Measurements from ENCODE around the gene PKNOX2. TPM values are rescaled to one million over a fixed set of nuclear protein-coding genes. Genes with fewer than 3 reads are reported as not detected.
A peak's percentile ranks its signal among the peaks of the same experiment; 100 is the strongest.

PKNOX2 gene
- polyA plus RNA-seq, 5 donors, result 12.7 to 19.9 (median 16.6) TPM

DNA sequence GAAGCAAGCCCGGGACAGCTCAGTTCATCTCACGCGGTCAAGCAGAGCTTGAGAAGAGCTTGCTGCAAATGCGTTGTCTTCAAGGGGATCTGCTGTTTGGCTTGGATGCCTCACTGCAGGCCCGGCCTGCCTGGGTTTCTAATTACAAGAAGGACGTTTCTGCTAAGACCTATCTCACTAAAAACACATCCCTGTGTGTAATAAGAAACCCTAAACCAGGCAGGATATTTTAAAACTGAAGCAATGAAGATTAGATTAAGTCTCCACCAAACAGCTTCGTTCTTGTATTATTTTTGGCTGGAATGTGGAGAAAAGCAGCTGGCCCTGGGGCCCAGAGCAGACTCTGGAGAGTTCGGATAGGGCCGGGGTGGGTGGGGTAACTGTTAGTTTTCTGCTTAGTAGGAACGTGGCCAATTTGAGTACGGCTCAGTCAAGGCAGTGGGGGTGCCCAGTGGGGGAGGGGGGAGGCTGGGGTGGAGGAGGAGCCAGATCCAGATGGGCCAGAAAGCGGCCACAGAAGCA, 6.0 kb downstream of the PKNOX2 start:
- DNase-seq, result peak; percentile 77 to 82

DNA sequence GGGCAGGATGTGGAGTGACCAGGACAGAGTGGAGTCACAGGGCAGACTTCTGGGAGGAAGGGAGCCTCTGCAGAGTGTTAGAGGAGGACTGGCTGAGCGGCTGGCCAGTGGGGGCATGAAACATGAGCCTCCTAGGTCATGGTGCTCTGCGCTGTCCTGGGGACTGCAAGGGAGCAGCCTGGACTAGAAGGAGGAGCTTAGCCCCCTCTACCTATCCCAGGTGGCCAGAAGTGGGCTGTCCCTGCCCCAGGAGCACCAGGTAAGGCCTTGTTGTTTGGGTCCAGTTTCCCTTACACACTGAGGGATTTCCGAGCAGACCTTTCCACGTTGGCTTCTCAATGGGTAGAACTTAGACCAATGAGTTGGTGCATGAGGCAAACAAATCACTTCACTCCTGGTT, 7.4 kb downstream of the PKNOX2 start:
- DNase-seq, result no peak

DNA sequence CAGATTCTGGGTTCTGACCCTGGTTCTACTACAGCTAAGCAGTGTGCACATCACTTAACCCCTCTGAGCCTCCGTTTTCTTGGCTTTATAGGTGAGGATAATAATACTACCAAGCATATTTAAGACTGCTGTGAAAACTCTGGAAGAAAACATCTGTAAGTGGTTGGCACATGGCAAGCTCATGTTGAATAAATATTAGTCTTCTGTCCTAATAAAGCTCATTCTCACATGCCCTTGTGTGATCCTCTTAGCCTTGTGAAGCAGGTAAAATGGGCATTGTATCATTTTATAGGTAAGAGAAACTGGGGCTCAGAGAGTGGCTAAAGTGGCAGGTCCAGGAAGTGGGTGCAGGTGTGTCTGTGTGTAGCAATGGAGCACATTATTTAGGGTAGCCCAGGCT, 8.5 kb downstream of the PKNOX2 start:
- no peak for DNase-seq

DNA sequence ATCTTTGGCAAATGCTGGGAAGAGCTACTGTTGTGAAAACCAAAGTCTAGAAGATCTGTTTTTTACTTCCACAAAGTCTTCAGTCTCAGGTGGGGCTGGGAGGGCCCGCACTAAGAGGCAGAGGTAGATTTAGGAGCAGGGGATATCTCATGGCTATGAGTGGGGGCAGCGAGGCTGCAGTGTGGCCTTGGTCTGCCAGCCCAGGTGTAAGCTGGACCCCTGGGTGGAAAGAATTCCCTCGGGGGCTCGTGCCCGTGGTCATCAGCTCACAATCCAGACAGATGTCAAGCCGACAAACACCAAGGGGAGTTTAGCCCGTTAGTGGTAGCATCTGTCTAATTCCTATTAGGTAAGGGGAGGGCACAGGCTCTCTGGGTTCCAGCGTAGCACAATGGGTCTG, 9.0 kb downstream of the PKNOX2 start:
- DNase-seq, result no peak

DNA sequence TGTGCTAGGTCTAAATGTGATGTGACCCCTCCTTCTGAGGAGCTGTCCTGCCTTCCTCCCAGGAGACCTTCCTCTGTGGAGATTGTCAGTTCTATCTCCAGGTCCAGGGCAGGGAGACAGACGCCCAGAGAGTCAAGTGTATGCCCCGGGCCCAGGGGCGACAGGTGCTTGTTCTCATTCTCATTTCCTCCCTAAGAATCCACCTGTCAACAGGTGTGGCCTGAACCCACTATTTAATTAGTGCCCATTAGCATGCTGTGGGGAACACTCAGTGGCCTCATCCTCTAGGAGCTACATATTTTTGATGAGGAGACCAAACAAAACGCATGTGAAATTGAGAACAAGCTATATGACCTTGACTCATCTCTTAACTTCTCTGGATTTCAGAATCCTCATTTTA, 9.5 kb downstream of the PKNOX2 start:
- DNase-seq, result no peak

DNA sequence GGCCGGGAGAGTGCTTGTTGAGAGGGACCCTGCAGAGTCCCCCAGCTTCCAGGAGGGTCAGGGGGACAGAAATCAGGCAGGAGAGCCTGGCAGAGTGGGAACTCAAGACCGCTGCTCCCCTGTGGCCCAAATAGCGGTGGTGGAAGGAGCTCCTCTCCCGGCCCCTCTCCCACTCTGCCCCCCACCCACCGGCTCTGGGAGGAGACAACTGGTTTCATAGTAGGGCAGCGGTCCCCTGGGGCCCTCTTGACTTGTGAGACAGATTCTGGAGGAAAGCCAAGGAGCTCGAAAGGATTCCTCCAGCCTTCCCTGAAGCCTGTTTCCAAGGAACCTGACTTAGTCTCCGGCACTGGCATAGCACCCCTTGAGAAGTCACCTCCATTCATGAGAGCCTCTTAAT, 10.1 kb downstream of the PKNOX2 start:
- DNase-seq, result no peak

DNA sequence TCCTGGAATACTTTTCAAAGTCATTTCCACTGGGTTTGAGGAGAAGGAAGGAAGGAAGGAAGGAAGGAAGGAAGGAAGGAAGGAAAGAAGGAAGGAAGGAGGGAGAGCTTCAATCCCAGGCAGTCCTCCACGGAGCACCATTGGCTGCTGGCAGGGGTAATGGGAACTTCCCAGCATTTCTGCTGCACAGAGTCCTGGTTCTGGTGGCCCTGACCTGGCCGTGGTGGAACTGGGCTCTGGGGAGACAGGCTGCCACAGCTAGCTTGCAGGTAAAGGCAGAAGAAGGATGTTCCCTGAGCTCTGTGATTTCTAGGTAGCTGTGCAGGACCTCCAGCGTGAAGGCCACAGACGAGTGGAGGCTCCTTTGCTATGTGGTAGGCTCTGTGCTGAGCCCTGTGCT, 10.6 kb downstream of the PKNOX2 start:
- no peak for DNase-seq

DNA sequence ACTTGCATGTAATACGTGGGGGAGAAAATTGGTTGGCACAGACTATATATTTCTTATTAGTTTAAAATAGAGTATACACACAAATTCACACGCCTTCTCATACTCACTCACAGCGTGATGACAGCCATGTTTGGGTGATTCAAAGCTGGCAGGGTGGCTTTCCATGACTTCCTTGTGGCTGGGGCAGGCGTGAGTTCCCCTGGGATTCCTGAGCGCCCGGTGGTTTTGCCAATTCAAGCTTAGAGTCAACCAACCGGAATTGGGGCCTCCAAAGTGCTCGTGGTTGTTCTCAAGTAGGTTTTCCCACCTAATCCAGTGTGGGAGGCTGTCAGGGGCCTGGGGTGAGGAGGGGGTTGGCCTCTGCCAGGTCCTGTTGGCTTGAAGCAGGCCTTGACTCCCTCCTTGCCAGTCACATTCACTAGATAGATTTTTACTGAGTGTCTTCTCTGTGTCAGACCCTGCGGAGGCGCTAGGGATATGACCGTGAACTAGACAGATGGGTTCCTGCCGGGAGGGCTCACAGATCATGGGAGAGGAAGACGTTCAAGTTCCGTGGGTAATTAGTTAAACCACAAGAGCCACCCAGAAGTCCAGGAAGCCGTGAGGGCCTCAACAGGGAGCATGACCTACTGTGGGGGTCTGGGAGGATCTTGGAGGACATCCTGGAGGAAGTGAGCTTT, 11.5 kb downstream of the PKNOX2 start:
- no peak for DNase-seq

DNA sequence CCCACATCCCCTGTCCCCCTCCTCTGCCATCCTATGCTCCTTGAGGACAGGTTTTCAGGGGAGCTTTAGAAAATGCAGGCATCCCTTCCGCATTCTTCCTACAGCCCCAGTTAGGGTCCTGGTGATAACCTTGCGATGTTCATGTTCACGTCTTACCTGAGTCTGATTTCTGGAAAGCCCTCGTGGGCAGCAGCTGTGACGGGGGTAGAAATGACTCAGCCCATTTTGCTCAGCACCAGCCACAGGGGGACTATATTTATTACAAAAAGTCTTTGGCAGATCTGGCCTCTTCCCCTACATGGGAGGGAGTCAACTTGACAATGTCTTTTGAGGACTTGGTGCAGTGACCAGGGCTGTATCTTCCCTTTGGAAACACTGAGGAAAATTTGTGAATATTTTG, 12.3 kb downstream of the PKNOX2 start:
- no peak for DNase-seq

DNA sequence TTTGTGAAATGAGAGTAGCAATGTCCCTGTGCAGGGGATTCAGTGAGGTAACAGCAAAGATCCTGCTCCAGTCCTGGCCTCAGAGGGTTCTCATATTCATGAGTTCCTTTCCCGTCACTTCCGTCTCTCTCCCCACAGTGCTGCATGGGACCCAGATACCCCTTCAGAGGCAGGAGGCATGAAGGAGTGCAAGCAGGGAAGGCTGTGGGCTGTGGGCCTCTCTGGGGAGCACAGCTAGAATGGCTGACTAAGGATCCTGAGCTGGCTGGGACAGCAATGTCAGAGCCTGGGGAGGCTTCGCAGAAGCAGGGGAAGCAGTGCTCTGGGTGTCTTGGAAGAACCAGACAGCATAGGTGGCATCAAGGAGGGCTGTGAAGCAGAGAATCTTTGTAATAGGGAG, 13.0 kb downstream of the PKNOX2 start:
- DNase-seq, result no peak

DNA sequence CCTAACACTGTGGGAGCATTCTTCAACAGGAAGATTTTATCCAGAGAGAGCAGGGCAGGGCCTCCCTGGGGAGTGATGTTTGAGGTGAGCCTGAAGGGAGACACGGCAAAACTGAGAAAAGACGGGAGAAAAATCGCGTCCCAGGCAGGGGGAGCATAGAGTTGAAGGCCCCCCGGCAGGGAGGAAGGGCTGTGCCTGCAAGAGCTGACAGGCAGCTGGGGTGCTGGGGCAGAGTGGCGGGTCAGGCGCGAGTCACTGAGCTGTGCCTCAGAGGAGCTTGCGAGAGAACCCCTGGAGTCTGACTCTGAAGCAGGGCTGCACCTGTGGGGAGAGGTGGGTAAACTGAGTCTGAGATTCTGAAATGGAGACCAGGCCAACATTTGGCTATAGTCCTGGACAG, 14.8 kb downstream of the PKNOX2 start:
- DNase-seq, result no peak

DNA sequence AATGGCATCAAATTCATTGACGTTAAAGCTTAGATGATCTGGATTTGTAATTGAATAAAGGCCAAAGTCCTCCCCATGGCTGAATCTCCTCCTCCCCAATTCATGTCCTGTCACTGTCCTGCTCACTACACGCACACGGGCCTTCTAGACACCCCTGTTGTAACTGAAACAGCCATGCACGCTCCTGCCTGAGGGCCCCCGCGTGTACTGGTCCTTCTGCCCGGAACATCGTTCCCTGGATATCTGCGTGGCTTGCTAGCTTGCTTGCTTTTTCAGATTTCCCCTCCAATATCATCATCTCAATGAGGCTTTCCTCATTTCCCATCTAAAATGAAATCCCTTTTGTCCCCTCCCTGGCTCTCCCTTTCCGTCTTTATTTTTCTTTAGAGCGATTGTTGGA, 15.3 kb downstream of the PKNOX2 start:
- DNase-seq, result no peak

DNA sequence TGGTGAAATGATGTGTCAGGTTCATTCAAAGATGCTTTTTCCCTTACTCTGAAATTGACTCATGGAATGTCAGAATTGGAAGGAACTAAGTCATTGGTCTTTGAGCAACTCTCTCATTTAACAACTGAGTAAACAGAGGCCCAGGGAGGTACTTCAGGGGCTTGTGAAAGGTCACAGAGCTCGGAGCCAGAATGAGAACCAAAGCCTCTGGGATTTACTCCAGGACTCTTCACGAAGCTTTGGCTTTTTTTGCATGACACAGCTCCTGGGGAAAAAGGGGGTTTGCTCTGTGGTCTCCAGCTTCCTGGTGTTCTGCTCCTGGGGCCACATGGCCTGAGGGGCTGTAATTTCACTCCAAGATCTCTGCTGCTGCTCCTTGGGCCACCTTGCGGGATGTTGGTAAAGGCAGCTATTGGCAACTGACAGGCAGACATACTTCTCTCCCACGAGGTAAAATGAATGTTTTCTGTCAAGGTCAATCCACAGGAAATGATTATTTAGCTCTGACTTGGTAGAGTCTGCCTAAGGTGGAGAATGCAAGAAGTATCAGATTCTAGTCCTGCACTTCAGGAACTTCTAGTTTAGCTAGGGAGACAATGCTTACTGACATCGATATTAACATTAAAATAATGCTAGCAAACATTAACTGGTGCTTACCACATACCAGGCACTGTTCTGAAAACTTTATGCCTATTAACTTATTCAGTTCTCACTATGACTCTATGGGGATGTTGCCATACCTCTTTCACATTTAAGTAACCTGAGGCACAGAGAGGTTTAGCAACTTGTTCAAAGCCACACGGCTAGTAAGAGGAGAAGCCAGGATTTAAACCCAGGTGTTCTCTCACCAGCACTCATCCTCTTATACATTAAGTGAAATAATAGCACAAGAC, 16.1 kb downstream of the PKNOX2 start:
- DNase-seq, result no peak

DNA sequence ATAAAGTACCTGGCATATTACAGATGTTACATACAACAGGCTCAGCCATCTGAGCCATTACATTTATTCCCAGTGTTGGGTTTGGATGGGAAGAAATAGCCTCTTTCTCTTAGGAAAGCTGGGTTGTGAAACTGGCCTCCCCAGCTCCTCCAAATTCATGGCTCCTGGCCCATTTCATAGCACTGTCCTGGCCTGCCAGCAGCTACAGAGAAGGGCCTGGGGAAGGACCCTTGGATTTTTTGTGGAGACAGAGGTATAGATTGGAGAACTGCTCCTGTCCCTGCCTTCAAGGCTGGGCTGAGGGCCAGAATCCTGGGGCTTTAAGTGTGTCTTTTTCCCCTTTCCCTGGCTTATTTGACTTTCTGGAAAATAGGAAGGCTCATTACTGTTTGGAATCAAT, 18.0 kb downstream of the PKNOX2 start:
- no peak for DNase-seq

DNA sequence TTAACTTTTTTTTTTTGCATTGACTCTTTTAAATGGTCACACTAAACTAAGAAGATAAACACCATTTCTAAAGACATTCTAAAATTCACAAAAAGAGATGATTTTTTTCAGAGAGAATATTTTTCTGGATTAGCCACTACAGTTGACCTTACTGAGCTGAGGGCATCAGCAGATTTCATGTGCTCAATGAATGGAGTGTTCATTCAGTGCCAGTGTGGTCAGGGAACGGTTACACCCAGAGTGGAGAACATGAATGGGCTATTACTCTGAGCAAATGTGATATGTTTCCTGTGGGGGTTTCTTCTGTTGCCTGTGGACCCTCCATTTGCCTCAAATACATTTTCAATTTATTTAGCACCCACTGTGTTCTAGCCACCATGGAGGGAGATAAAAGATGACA, 19.1 kb downstream of the PKNOX2 start:
- DNase-seq, result no peak

DNA sequence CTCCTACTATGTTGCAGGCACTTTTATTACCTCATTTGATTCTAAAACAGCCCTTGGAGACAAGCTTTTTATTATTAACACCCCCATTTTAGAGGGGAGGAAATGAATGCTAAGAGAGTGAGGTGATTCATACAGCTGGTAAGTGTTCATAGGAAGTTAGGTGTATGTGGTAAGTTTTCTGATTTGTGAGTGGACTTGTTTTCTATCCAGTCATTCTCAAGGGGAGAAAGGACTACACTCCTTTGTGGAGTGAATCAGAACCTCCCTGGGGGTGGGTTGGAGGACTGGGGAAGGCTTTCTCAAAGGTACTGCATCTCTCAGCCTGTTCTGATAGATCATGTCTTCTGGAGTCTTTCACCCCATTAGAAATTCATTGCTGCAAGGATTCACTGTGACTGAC, 23.5 kb downstream of the PKNOX2 start:
- no peak for DNase-seq

DNA sequence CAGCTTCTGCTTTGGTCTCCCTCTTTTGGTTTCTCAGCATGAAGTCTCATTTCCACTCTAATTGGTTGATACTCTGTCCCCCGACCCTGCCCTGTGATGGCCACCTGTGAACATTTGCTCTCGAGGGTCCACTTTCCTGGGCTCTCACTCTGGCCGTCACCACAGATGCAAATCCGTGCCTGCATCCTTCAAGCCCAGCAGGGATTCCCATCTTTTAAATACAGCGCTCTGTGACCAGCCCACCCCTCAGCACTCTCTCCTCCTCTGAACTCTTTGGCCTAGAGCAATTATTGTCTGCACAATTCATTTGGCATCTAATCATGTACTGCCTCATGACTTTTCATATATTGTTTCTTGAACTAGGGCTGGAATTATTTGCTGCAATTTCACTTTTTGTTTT, 26.0 kb downstream of the PKNOX2 start:
- no peak for DNase-seq

DNA sequence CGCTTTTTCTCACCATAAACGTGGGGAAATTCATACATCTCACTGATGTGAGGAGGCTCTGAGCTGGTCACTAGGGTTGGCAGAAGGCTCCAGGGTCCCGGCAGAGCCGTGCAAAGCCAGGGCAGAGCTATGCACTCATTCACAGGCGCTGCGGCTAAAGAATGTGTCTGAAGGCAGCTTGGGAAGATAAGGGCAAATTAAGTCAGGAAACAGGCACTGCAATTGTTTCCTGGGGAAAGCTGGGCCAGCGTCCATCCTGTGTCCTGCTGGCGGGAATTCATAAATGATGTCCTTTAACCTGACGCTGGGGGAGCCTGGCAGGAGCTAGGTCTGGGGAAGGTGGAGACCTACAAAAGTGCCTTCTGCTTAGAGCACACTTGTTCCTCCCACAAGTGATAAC, 27.6 kb downstream of the PKNOX2 start:
- DNase-seq, result no peak

DNA sequence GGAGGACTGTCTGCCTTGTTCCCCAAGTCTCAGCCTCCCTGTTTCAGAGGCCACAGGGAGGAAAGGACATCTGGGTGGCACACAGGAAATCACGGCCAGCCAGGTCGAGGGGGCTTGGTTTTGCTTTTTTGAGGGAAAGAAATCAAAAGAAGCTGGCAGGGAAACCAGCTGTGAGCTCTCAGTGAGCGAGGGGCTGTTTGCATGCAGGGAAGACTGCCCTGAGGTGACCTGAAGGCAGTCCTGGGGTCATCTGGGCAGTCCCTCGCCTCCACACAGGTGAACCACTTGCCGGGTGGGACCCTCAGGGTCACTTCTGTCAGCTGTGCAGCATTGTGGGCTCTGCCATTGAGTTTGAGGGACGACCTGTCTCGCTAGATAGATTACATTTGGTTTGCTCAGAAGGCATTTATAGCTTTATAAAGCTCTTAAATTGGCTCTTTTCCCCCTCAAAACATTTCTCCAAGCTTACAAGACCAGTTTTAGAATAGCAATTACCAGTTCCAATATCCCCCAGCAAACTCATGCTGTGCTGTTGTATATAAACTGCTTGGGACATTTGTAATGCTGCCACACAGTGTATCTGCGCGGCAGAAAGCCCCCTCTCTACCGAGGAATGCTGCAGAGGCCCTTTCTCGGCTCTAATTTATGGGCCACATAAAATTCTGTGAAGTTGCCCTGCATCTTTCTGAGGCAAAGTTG, 28.3 kb downstream of the PKNOX2 start:
- no peak for DNase-seq

DNA sequence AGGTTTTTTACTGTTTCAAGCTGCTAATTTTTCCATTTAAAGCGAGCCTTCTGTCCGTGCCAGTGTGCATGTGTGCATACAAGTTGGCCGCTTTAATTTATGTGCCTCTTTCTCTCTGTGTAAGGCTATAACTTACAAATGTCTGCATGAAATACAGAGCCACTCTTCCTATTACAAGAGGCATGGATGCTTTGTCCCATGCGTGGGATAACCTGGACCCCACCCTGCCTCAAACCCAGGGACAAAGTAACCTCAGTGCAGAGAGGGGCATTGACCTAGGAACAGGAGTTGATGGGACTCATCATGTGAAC, 28.8 kb downstream of the PKNOX2 start:
- no peak for DNase-seq

DNA sequence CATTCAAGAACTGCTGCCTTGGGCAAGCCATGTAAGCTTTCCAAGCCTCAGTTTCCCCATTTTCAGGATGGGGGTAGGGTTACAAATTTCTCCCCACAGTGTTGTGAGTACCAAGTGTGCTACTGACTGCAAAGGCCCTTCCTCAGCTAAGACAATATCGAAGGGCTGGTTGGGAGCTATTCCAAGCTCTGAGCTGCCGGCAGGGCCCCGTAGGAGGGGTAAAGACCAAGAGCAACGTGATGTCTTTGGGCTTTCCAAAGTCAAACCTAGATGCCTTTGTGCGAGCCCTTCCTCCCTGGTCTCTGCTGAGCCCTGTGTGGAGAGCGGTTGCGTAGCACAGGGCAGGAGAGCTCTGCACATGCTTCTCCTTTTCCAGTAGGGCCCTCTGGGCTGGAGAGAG, 29.3 kb downstream of the PKNOX2 start:
- no peak for DNase-seq

DNA sequence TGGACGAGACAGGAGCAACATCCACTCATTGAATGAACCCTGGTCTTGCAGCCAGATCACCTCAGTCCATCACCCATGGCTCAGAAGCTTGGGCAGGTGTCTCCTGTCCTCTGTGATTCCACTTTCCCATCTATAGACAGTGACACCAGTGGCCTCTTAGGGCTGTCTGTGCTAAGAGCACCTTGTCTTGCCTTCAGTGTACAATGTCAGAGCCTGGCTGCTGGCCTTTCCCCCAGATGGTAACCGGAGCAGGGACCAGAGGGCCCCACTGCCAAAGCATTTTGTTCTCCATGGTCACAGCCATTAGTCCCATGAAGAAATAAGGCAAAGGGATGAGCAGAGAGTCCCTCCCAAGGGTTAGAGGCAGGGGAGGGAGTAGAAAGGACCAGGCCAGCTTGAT, 35.4 kb downstream of the PKNOX2 start:
- DNase-seq, result no peak

DNA sequence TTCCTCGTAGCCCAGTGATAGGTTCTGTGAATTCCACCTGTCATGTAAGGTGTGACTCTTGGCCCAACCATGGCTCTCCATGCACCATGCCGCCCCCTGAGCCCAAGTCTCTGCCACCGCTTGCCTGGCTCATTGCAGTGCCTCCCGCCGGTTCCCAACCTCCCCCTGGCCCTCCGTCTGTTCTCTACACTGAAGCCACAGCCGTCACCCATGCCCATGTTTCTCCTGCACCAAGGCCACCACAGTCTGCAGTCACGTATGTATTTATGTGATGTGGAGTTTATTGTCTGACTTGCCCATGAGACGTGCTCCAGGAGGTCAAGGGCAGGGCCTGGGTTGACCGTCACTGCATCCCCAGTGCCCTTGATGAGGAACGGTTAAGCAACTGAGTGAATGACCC, 35.9 kb downstream of the PKNOX2 start:
- no peak for DNase-seq

Data from right lung (tissue), 5 donors.